Stimulated activated CD8-positive, alpha-beta memory T cell treated with anti-CD3 and anti-CD28 coated beads, Interleukin-4, amount 100 ng/mL, for 48 hours (primary cell): ENCODE measurements around the gene PRCP.

Source experiments
- DNase-seq: peaks from one replicate; pipeline ENCODE4 v3.0.0-alpha.2; 2020

Gene PRCP

GRCh38 chr11:82775736-82776346 is 124.4 kb downstream of the PRCP start:
- DNase-seq = peak; percentile 49

- no peak for DNase-seq
Observed at GRCh38 chr11:82775218-82775617, 125.0 kb downstream of the PRCP start.
